ENCODE results near the gene FUBP3.

The FUBP3 gene

DNA sequence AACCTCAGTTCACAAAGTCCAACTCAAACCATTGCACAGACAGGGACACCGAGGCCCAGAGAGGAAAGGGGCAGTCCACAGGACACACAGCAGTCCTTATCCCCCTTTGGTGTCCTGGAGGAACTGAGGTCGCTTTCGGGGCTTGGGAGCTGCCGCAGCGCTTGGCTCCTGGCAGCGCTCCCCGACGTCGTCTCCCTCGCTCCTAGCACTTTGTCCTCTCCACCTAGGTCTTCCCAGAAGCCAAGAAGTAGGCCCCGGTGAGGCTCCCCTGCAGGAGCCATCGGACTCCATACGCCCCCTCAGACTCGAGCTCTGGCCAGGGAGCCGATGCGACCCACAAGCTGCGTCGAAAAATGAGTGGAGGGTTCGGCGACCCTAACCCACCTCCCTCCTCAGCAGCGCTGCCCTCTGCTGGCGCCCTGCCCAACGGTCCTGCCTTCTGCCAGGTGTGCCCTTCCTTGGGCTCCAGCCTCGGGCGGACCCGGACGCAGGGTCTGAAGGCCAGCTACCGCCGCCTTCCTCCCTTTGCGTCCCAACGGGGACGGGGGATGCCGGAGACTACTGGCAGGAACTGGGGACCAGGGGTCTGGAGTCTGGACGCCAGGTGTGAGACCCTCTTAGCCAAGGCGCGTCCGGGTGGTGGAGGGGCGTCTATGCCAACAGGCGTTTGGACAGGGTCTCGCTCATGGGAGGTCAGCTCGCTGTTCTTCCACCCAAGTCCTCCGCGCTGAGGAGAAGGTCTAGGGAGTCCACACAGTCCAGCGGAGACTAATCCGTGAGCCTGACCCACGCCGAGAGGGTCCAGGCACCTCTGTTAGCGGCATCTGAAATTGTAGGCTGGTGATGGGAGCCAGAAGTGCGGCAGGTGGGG is 83.0 kb downstream of the FUBP3 start:
- no peak for DNase-seq (ENCODE audit: low read depth in 2 of 2)

DNA sequence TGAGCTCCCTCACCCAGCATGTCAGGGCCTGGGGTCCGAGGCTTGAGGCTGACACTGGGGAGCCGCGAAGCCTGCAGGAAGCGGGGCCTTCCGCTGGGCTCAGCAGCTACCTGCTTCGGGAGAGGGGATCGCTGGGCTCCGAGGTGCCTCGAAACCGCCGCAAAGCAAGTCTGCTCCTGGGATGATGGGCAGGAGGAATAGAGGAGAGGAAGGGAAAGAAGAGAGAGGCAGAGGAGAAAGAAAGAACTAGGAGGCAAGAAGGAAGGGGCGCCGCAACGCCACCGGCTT is 83.5 kb downstream of the FUBP3 start:
- no peak for DNase-seq (ENCODE audit: low read depth in 2 of 2)

DNA sequence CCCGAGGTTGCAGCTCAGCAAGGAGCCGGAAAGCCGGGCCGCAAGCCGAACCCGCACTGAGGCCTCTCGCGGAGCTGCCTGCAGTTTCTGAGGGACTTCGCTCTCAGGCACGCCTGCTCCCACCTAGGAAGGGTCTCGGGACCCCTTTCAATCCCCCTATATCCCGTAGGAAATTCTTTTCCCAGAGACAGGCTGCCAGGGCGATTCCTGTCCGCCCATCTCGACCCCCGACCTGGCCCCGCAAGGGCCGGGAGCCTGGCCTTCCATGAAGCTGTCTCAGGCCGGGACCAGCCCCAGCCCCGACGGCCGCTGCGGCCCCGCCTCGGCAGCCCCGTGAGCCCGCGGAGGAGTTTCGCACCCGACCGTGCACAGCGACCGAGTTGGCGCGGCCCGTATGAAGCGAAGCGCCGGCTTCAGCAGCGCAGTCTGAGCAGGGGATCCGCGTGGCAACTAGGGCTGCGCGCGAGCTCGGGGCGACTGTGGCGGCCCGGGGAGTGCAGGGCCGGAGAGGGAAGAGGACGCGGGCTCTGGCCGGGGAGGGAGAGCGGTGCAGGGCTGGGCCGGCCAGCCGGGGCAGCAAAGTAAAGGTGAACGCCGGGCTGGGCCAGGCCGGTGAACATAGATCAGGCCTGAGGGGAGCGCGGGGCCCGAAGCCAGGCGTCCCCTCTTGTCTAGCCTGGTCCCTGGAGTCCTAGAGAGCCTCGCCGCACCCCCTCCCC is 84.0 kb downstream of the FUBP3 start:
- no peak for DNase-seq (ENCODE audit: low read depth in 2 of 2)

DNA sequence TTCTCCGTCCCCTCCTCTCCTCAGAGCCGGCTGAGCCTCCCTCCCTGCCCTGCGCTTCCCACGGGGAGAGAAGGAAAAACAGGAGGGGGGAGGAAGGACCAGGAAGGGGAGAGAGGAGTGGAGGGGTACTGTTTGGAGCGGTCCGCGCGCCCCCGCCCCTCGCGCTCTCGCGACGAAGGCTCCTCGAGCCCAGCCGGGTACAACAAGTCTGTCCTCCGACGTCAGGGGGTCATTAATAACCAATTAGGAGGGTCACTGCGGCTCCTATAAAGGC is 84.5 kb downstream of the FUBP3 start:
- no peak for DNase-seq (ENCODE audit: low read depth in 2 of 2)

DNA sequence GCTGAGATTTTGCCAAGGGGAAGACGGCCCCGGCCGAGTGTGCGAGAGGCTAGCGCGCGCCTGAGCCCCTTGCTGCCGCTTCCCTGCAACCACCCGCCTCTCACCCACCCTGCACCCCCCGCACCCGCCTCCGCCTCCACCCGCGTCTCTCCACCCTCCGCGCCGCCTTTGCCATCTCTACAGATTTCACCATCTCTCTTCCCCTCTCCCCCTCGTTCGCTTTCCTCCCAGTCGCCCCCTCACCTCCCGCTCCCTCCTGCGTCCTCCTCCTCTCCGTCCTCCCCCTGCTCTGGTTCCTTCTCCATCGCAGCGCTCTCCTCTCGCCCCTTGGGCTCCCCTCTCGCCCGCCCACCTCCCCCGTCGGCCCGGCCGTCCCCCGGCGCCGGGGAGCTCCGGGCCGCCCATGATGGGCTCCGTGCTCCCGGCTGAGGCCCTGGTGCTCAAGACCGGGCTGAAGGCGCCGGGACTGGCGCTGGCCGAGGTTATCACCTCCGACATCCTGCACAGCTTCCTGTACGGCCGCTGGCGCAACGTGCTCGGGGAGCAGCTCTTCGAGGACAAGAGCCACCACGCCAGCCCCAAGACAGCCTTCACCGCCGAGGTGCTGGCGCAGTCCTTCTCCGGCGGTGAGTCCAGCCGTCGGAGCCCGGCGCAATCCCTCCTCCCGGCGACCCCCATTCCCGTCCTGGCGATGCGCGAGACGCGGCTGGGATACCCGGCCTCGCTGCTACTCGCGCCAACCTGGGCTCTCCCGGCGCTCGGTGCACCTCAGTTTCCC is 85.1 kb downstream of the FUBP3 start, which contains the start of gene PRDM12:
Gene PRDM12 (plus strand): TSS at position 344 of the 778 bp plus-strand sequence. CDS start 60 bp downstream, at position 404.
- DNase-seq (ENCODE audit: low read depth in 2 of 2), result no peak

DNA sequence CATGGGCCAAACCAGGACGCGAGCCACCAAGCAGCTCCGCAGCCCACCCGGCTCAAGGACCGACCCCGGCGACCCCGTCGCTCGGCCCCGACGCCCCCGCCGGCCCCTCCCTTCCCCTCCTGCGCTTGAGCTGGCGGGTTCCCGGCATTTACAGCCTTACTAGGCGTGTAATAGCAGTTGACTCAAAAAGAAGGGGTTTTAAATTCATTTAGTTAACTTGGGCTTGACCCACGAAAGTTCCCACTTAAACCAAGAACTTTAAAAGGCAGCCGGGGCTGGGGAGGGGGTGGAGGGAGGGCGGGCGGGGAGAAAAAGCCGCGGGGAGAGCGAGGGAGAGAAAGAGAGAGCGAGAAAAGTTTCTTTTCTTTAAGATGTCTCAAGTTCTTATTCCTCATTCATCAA is 85.7 kb downstream of the FUBP3 start:
- DNase-seq (ENCODE audit: low read depth in 2 of 2), result no peak

DNA sequence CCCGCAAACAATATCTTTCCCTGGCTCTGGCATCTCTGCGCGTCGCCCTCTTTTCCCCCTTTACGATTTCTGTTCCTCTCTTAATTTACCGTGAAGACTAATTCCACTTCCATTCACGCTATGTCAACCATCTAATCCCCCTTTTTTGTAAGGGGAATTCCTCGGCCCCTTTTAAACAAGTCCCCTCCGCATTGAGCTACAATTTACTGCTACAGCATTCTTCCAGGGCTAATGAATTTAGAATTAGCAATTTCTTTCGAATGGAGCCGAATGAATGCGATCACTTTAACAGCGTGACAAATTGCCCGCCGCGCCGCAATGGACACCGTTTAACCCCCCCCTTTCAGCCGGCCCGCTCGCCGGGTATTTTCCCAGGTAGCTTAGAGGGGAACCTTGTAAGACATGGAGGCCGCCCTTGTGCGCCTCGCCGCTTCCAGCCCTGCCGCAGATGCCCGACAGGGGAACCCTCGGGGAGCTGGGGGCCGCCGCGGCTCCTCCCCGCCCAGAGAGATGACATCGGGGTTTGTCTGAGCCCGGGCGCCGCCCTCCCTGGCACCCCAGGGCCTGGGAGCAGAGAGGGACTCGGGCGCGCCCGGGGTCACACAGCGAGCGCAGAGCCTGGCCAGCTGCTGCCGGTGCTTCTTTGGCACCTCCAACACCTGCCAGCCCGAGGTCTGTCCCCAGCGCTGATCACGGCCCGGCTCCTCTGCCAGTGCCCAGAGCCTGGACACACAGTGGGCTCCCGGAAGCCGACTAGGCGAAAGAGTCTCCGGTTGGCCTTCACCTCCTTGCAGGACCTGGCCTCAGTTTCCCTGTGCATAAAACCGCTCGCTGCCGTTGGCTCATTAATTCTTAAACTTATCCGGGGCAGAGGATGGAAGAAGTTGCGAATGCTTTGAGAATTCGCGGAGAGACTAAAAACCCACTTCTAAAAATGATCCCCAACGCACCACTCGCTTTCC is 86.3 kb downstream of the FUBP3 start:
- no peak for DNase-seq (ENCODE audit: low read depth in 2 of 2)

DNA sequence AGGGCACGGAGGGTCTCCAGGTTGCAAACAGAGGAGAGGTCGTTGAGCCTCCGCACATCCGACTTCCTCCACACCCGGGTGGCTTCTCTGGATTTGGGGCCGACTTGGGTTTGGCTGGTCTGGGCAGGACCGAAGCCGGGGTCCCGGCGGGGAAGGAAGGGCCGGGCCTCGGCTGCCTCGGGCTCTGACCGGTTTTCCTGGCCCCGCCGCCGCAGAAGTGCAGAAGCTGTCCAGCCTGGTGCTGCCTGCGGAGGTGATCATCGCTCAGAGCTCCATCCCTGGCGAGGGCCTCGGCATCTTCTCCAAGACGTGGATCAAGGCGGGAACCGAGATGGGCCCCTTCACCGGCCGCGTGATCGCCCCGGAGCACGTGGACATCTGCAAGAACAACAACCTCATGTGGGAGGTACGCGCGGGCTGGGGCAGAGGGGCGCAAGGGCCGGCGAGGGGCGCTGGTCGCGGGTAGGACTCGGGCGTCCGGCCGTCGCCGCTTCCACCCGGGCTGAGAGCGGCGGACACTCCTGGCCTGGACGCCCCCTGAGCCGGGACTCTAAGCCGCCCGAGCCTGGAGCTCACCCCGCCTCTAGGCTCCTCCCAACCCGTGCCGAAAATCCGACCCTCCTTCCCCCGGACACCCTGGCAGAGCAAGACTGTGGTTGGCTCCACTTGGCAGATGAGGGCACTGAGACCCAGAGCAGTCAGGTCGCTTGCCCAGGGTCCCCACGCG is 87.2 kb downstream of the FUBP3 start:
- DNase-seq (ENCODE audit: low read depth in 2 of 2), result no peak

DNA sequence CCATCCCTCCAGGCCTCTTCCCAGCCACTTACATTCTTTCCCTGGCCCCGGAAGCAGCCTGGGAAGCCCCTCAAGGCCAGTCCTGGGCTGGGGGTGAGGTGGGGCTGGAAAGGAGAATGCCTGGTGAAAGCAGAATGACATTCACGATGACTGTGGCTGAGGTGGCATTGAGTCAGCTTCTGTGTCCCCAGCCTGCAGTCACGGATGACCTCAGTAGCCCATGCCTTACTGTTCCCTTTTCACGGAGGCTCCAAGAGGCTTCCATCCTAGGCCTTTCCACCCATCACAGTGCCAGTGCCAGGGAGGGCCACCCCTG is 87.7 kb downstream of the FUBP3 start:
- no peak for DNase-seq (ENCODE audit: low read depth in 2 of 2)

DNA sequence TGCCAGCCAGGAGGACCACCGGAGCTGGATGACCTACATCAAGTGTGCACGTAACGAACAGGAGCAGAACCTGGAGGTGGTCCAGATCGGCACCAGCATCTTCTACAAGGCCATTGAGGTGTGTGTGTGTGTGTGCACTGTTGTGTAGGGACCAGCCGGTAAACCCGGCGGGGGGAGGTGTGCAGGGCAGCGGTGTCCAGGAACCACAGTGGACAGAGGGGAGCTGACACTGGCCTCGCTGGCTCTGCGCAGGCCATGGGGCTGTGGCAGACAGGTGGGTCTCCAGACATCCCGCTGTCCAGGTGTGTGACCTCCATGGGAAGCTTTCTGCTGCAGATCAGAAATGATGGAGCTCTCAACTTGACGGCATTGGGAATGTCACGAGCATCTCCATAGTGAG is 88.8 kb downstream of the FUBP3 start:
- no peak for DNase-seq (ENCODE audit: low read depth in 2 of 2)

DNA sequence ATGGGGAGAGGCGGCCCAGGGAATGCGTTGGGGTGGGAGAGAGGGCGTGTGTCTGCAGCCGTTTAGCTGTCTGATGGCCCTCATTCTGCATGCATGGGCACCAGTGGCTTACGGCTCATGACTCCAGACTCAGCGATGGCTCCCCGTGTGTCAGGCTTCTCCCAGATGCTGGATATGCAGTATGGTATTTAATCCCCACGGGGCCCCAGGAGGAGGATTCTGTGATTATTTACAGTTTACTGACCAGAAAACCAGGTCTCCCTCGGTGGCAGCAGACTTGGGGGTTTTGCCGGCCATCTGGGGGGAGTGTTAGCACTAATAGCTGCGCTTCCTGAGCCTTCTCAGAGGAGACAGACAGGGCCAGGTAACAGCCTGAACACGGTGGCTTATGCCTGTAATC is 89.3 kb downstream of the FUBP3 start:
- no peak for DNase-seq (ENCODE audit: low read depth in 2 of 2)

DNA sequence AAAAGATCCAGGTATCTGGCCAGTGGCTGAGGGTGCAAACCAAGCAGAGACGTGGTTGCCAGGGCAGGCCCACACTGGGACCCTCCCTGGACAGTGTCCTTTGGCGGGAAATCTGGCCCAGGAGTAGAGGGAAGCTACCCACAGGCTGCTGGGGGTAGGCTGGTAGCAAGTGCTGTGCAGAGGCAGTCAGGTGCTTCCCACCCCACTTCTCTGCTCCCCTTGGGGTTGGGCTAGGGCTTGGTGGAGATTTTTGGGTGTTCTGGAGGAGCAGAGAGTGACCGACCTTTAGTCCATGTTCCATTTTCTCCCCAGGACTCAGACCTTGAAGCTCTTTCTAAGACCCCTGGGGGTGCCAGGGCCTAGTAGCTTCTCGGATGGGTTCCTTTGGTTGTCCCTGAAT is 90.6 kb downstream of the FUBP3 start:
- no peak for DNase-seq (ENCODE audit: low read depth in 2 of 2)

DNA sequence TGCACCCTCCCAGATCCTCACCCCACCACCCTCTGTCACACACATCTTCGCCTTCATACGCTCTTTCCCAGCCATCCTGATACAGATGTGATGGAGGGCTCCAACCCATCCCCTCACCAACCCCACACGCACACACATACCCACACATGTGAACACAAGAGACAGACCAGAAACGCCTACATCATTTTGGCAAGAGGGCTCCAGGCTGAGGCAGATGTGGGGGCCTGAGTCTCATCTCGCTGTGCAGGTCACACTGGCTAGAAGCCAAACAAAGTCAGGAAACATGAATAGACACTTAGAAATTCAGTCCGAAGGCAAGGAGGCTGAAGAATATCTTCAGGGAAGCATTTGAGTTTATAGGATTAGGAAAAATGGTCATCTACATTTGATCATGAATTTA is 91.3 kb downstream of the FUBP3 start:
- no peak for DNase-seq (ENCODE audit: low read depth in 2 of 2)

DNA sequence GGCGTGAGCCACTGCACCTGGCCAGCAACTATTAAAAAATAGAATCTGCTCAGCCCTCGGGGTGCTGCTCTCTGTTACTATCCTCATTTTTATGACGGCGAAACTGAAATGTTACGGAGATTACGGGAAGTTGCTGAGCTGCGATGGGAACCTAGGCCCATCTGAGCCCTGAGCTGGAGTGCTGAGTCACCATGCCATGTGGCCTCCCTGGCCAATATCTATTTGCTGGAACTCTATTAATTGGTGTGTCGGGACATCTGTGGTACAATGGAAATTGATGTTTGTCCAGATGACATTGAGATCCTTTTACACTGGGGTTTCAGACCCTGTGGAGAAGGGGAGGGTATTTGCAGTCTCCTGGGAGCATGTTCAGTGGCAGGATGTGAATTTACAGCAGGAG is 93.1 kb downstream of the FUBP3 start:
- DNase-seq (ENCODE audit: low read depth in 2 of 2), result no peak

DNA sequence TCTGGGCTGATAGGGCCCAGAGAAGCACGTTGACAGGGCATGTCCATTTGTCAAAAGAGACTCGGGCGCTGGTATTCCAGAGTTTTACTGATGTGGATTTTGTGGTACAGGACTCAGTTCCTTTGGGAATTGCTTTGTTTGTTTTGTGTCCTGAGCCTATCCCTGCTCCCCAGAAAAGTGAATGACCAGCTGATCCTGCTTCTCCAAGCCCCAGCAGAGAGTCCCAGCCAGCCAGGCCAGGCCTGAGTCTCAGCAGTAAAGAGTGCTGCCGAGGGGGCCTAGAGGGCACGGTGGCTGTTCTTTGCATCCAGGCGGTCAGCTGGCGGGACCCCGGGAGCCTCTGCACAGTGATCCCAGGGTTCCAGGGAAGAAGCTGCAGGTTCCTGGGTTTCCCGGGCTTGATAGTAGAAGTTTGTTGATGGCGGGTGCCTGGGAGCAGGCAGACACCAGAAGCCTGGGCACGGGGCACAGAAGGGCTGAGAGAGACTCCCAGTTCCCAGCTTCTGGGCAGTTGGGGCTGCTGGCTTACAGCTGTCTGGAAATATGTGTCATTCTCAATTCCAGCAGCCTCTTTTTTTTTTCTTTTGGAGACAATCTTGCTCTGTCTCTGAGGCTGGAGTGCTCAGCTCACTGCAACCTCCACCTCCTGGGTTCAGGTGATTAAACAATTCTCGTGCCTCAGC is 93.7 kb downstream of the FUBP3 start:
- DNase-seq (ENCODE audit: low read depth in 2 of 2), result no peak

DNA sequence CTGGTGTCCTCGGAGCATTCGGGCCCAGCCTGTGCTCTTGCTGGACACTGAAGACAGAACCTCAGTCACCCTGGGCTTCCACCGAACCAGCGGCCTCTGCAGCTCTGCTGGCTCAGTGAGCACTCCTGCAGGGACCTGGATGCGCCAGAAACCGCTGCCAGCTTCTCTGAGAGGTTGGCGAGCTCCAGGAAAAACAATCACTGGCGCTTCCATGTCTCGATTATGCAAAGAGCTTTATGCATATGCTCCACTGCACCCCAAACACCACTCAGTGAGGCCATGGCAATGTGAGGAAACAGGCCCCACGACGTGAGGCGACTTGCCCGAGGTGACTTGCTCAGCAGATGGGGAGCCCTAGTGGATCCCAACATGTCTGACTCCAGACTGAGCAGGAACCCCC is 96.0 kb downstream of the FUBP3 start:
- DNase-seq (ENCODE audit: low read depth in 2 of 2), result no peak

DNA sequence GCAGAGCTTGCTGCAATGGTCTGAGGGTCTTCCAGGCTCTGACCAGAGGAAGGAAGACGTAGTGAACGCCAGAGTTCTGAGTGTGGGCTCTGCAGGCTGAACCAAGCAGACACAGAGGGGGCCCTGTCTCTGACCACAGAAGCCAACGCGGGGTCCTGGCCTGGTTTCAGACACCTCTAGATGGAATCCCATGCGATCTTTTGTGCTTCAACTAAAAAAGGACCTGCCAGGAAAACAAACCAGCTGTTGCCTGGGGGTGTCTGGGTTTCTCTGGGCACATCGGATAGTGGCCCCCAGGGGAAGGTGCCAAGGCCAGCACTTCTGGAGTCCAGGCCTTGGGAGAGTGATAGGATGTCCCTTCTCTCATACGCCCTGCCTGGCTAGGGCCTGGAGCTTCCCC is 97.9 kb downstream of the FUBP3 start:
- DNase-seq (ENCODE audit: low read depth in 2 of 2), result no peak

DNA sequence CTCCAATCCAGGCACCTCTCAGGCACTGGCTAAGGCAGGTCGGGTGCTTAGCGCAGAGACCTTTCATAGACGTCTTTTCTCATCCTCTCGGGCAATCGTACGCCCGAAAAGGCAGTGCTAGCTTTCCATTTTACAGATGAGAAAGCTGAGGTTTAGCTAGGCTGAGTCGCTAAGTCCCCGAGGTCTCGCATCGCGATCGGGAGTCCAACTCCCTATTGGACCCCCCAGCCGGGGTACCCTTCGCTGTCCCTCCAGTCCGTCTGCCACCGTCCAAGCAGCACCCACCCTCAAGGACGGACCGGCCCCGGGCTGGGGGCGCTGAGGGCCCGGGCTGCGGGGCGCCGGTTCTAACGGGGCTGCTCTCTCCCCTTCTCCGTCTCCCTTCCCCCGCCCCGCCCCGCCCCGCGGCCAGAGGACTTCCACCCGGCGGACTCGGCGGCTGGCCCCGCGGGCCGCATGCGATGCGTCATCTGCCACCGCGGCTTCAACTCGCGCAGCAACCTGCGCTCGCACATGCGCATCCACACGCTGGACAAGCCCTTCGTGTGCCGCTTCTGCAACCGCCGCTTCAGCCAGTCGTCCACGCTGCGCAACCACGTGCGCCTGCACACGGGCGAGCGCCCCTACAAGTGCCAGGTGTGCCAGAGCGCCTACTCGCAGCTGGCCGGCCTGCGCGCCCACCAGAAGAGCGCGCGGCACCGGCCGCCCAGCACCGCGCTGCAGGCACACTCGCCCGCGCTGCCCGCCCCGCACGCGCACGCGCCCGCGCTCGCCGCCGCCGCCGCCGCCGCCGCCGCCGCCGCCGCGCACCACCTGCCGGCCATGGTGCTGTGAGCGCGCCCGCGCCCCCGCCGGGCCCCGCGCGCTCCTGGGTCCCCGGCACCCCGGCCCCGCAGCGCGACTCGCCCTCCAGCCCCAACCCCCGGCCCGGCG is 101.7 kb downstream of the FUBP3 start:
- peak; percentile 20 to 45 for DNase-seq (ENCODE audit: low read depth in 2 of 2)

DNA sequence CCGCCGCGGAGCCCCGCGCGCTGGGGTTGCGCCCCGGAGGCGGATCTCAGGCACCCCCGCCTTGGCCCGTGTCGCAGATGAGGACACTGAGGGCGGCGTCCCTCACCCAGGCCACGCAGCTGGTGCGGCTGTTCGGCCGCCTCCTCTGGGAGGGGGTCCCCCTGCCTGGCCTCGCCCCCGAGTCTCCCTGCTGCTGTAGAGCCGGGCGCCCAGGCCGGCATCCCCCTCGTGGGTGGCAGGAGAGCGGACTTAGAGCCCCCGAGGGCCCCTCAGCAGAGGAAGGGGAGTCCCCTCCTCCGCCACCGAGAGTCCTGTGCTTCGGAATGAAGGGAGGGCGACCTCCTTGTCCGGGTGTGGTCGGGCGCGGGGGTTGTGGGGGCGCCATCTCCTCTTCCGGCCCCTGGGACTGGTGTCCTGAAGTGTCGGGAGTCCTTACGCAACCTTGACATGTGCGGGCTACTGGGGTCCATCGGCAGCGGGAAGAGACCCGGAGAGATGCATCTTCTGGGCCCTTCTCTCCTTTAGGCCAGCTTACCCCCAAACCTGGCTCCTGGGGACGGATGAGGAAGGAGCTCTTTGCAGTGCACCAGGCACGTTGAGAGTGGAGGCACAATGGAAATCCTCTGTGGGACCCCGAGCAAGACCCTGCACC is 102.5 kb downstream of the FUBP3 start:
- no peak for DNase-seq (ENCODE audit: low read depth in 2 of 2)

Measured in stimulated activated CD8-positive, alpha-beta memory T cell treated with anti-CD3 and anti-CD28 coated beads, Interleukin-15, amount 100 ng/mL, for 4 hours (primary cell).